ENCODE measurements around the gene IL27RA. TPM values are rescaled to one million over a fixed set of nuclear protein-coding genes. Genes with fewer than 3 reads are reported as not detected.

IL27RA gene
- total RNA-seq, 1 experiment from 2014 or later = 18.3 TPM

DNA sequence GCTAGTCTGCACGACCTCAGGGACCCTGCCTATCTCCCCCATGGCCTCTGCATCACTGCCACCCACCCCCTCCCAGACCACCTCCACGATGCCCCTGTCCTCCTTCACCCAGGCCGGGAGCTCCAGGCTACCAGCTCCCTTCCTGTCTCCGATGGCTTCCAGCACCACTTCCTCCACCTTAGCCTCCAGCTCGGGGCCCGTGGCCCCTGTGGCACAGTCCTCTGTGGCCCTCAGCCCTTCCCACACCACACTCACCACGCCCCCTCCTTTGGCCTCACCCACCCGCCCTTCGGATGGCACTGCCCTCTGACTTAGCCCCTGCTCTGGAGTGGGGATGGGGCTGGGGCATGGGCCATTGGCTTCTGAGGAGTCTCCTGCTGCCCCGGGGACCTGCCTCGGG is 23.2 kb downstream of the IL27RA start (continued):
- TF ChIP-seq TCF7L2 (IDR thresholded peaks at IDR 0.05; ENCODE audit: borderline replicate concordance, extremely low read depth, insufficient read depth, insufficient read length) = no peak
- TF ChIP-seq, protein P1, sequence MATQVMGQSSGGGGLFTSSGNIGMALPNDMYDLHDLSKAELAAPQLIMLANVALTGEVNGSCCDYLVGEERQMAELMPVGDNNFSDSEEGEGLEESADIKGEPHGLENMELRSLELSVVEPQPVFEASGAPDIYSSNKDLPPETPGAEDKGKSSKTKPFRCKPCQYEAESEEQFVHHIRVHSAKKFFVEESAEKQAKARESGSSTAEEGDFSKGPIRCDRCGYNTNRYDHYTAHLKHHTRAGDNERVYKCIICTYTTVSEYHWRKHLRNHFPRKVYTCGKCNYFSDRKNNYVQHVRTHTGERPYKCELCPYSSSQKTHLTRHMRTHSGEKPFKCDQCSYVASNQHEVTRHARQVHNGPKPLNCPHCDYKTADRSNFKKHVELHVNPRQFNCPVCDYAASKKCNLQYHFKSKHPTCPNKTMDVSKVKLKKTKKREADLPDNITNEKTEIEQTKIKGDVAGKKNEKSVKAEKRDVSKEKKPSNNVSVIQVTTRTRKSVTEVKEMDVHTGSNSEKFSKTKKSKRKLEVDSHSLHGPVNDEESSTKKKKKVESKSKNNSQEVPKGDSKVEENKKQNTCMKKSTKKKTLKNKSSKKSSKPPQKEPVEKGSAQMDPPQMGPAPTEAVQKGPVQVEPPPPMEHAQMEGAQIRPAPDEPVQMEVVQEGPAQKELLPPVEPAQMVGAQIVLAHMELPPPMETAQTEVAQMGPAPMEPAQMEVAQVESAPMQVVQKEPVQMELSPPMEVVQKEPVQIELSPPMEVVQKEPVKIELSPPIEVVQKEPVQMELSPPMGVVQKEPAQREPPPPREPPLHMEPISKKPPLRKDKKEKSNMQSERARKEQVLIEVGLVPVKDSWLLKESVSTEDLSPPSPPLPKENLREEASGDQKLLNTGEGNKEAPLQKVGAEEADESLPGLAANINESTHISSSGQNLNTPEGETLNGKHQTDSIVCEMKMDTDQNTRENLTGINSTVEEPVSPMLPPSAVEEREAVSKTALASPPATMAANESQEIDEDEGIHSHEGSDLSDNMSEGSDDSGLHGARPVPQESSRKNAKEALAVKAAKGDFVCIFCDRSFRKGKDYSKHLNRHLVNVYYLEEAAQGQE (IDR thresholded peaks at IDR 0.05; ENCODE audit: low read depth) = no peak
- no peak for TF ChIP-seq YY1 (IDR thresholded peaks at IDR 0.05; ENCODE audit: extremely low read depth, insufficient replicate concordance, low read depth, low read length)
- no peak for TF ChIP-seq EGR1 (IDR thresholded peaks at IDR 0.05; ENCODE audit: low read depth)

DNA sequence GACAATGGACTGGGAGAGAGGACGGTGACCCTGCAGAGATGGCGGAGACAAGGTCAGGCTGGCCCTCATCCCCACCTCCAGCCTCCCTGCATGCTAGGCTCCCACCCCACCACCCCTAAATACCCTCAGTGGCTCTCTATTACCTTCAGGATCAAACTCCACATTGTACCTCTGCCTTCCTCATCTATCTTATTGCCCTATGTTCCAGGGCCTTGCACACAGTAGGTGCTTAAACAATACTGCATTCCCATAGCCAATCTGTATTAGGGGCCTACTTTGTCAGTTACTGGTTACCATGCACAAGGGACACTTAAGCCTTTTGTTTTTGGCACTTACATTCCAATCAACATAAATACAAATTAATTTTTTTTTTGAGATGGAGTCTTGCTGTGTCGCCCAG is 23.8 kb downstream of the IL27RA start:
- H3K4me3 ChIP-seq (replicated peaks in 1 of 2; ENCODE audit: low read depth in 1 of 2, low read length in 2 of 2) = no peak overlapping the region
- ChIA-PET RAD21 (ENCODE audit: low non-redundant PET in 1 of 2, low total read pairs in 2 of 2, uncharacterized antibody in 2 of 2, unreplicated experiment in 2 of 2) (no interaction called here), POLR2A (no interaction called here), CTCF (interaction anchor here (1.0 to 5.7 kb wide), 2 partner anchors 11 to 13 kb away, joined by 4 to 31 read pairs; no protein-coding TSS in a partner anchor)
- TF ChIP-seq TCF7L2 (IDR thresholded peaks at IDR 0.05; ENCODE audit: borderline replicate concordance, extremely low read depth, insufficient read depth, insufficient read length) (no peak), ZFX (IDR thresholded peaks at IDR 0.05) (no peak), FOSL1 (IDR thresholded peaks at IDR 0.05; ENCODE audit: low read depth) (no peak), ZNF274 (IDR thresholded peaks at IDR 0.05; ENCODE audit: low read depth, low read length) (no peak)
- TF ChIP-seq, protein P2, sequence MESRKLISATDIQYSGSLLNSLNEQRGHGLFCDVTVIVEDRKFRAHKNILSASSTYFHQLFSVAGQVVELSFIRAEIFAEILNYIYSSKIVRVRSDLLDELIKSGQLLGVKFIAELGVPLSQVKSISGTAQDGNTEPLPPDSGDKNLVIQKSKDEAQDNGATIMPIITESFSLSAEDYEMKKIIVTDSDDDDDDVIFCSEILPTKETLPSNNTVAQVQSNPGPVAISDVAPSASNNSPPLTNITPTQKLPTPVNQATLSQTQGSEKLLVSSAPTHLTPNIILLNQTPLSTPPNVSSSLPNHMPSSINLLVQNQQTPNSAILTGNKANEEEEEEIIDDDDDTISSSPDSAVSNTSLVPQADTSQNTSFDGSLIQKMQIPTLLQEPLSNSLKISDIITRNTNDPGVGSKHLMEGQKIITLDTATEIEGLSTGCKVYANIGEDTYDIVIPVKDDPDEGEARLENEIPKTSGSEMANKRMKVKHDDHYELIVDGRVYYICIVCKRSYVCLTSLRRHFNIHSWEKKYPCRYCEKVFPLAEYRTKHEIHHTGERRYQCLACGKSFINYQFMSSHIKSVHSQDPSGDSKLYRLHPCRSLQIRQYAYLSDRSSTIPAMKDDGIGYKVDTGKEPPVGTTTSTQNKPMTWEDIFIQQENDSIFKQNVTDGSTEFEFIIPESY (IDR thresholded peaks at IDR 0.05; ENCODE audit: extremely low read depth, insufficient replicate concordance, low read length) = no peak
- DNase-seq (ENCODE audit: low read depth, low spot score) (no peak), ATAC-seq (no peak)
- H3K4me2 ChIP-seq (ENCODE audit: low read length) = no peak overlapping the region
- H3K79me2 ChIP-seq (ENCODE audit: insufficient read depth, low read length) = no peaks in the 10 kb centered on the region
- H3K27ac ChIP-seq (ENCODE audit: low read depth, low read length) = no peak overlapping the region
- no peak overlapping the region for H3K9ac ChIP-seq (ENCODE audit: low read length)
- H3K36me3 ChIP-seq (ENCODE audit: control insufficient read depth in 1 of 2, insufficient read depth in 2 of 2, low read length in 2 of 2) = peaks cover 0 to 6% of the 10 kb centered on the region in 2 experiments; a peak in 1 of 4 replicates
- peaks cover 10 to 24% of the 10 kb centered on the region in 2 experiments for H3K4me1 ChIP-seq (ENCODE audit: control insufficient read depth in 1 of 2, insufficient read depth in 2 of 2, low read length in 2 of 2)
- no peaks in the 10 kb centered on the region for H4K20me1 ChIP-seq (ENCODE audit: insufficient read depth)
- BruUV-seq (replicated peaks) = no TSS peak
- no peak overlapping the region for H2AFZ ChIP-seq (ENCODE audit: low read depth, low read length, poor library complexity, severe bottlenecking)
- H3K9me2 ChIP-seq (ENCODE audit: insufficient read depth) = no peaks in the 10 kb centered on the region
- H3K9me3 ChIP-seq (ENCODE audit: control insufficient read depth in 1 of 2, insufficient read depth in 1 of 2, low read depth in 1 of 2, low read length in 2 of 2) = no peaks in the 10 kb centered on the region
- H3K27me3 ChIP-seq (ENCODE audit: insufficient read depth, low read length) = no peaks in the 10 kb centered on the region
- intact Hi-C loops (cut with micrococcal nuclease) = no loop called here

All from HCT116 (cell line).